ENCODE data around the gene MYT1. TPM values are rescaled to one million over a fixed set of nuclear protein-coding genes. Genes with fewer than 3 reads are reported as not detected.

Gene MYT1
- total and polyA plus RNA-seq, 3 donors from 2014 or later: 1.7 to 22.2 (median 2.9) TPM

DNA sequence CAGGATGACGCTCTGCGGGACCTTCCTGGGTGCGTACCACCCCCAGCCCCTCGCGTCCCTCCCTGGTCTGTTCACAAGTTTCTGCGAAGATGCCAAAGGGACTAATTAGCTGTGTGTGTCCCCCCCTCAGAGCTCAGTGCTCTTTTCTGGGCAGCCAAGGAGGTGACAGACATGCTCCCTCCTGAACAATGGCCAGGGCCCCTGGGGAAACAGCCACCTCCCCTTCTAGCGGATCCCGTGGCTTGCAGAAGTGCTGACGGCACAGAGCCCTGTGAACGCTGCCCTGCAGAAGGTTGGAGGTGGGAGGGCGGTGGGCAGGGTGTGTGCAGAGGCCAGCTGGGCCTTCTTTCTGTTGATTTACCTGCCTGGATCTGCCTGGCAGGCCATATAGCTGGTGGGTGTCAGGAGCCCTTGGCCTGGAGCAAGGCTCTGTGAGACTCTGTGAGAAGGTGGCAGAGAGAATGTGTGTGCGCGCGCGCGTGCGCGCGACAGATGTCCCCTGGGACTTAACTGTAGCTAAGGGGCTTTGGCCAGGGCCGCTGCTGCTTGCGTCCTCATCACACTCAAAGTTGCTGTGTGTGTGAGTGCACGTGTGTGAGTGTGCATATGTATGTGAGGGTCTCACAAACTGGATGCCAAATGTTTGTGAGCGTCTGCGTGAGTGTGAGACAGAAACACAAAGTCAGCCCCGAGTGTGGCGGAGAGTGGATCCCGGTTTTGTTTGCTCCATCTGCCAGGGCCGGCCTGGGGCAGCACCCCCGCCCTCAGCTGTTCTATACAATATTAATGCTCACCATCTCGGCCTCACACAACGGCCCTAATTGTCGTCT, 3.5 kb upstream of the MYT1 start:
- WGBS, 2 donors: 56 to 62% methylated on average over 25 to 32 of the region's 32 CpGs
- H3K27ac ChIP-seq: no peak overlapping the region
- H3K4me3 ChIP-seq: no peak overlapping the region
- H3K27me3 ChIP-seq: no peaks in the 10 kb centered on the region
- H3K36me3 ChIP-seq (ENCODE audit: low read depth, missing control alignments): no peaks in the 10 kb centered on the region
- intact Hi-C loops (cut with DNase I; ENCODE audit: low total_unique reads): no loop called here
- no peak for TF ChIP-seq CTCF (IDR thresholded peaks at IDR 0.05)
- H3K9me3 ChIP-seq: no peaks in the 10 kb centered on the region
- no peak for DNase-seq
- H3K4me1 ChIP-seq: no peaks in the 10 kb centered on the region

DNA sequence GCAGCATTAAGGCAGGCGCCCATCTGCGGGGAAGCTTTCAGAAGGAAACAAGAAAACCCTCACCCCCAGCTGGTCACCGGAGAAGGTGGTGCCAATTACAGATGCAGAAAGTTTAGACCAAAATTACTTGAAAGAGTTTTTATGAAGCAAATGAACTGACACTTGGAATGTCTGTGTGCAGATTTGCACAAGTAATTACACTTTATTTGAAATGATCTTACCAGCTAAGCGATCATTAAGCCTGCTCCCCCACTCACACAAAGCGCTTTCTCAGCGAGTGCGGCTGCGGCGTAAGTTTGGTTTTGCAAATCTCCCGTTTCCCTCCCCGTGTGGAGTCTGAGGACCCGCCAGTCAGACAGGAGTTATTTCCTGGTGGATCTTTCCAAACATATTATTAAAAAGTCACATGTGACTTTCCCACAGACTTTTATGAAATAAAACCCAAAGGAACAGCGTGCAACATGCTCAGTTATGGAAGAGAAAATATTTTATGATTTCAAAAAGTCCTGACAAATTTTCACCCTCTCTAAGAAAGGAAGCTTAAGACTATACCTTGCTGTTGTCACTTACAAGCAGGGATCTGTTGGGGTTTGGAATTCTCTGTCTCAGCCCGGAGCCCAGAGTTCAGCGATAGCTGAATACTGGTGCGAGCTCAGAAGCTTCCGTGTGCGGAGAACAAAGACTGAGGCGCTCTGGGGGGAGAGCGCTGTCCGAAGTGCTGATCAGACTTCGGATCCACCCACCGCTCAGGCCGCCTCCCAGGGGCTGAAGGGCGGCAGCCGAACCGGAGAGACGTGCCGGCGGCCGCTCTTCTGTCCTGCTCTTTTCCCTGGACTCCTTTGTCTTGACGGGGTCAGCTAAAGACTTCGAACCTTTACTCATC, 2.7 kb upstream of the MYT1 start:
- peak; percentile 69 for DNase-seq
- no peaks in the 10 kb centered on the region for H3K27me3 ChIP-seq
- no peaks in the 10 kb centered on the region for H3K36me3 ChIP-seq (ENCODE audit: low read depth, missing control alignments)
- no peaks in the 10 kb centered on the region for H3K9me3 ChIP-seq
- WGBS, 2 donors: 9 to 11% methylated on average over 30 to 33 of the region's 33 CpGs
- intact Hi-C loops (cut with DNase I; ENCODE audit: low total_unique reads): no loop called here
- H3K4me1 ChIP-seq: no peaks in the 10 kb centered on the region
- H3K4me3 ChIP-seq: no peak overlapping the region
- no peak overlapping the region for H3K27ac ChIP-seq
- no peak for TF ChIP-seq CTCF (IDR thresholded peaks at IDR 0.05)
- TF ChIP-seq POLR2A (IDR thresholded peaks at IDR 0.05): no peak

DNA sequence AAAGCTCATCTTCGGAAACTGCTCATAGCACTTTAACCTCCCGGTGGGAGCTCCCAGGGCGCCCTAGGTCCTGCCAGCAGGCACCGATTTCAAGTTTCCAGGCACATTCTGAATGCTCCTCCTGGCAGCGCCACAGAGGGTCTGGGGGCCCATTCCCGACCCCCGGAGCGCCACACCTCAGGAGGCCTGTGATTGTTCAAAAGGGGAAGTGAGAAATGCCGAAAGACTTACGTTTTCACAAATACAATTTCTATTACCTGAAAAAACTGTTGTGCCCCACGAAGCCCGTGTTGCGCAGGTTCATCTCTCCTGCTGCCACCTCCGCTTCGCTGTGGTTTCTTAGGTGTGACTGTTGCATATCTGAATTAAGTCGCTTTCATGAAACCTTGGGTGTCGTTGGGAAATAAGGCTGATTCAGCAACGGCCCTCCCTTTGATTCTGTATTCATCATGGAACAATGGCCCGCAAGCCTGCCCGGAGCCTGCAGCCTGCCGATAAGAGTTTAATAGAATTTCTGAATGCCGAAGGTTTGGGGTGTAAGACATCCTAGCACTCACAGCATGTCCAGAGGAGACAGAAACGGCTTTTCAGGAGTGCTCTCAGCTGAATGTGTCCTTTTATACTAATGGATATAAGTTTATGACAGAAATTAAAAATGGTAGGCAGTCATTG, 1.9 kb upstream of the MYT1 start:
- H3K4me3 ChIP-seq: no peak overlapping the region
- no peak overlapping the region for H3K27ac ChIP-seq
- no peaks in the 10 kb centered on the region for H3K9me3 ChIP-seq
- 36 to 38% methylated on average over 23 of the region's 23 CpGs for WGBS, 2 donors
- intact Hi-C loops (cut with DNase I; ENCODE audit: low total_unique reads): no loop called here
- H3K27me3 ChIP-seq: no peaks in the 10 kb centered on the region
- DNase-seq: no peak
- H3K36me3 ChIP-seq (ENCODE audit: low read depth, missing control alignments): no peaks in the 10 kb centered on the region
- TF ChIP-seq POLR2A (IDR thresholded peaks at IDR 0.05) (no peak), CTCF (IDR thresholded peaks at IDR 0.05) (no peak)
- no peaks in the 10 kb centered on the region for H3K4me1 ChIP-seq

- Histone ChIP-seq H3K36me3 (ENCODE audit: low read depth, missing control alignments) (no peaks in the 10 kb centered on the region), H3K9me3 (no peaks in the 10 kb centered on the region), H3K4me1 (no peaks in the 10 kb centered on the region), H3K27me3 (no peaks in the 10 kb centered on the region), H3K27ac (no peak overlapping the region), H3K4me3 (no peak overlapping the region)
- no peak for DNase-seq
- 70 to 78% methylated on average over 5 of the region's 5 CpGs for WGBS, 2 donors
- intact Hi-C loops (cut with DNase I; ENCODE audit: low total_unique reads): no loop called here
- TF ChIP-seq POLR2A (IDR thresholded peaks at IDR 0.05) (no peak), CTCF (IDR thresholded peaks at IDR 0.05) (no peak)
Measured at GRCh38 chr20:64163776-64164122, 503 bp upstream of the MYT1 start.
